ACC112 (cell line): ENCODE results near the gene IFNGR1.

ENCODE experiments used
- H2AFZ ChIP-seq: fragments of 200-600 bp; sonication (generic); one replicate; pipeline ENCODE4 v1.6.0; 2017; ENCODE audit warnings: antibody characterized with exemption, low read length; ENCODE audit not compliant: unreplicated experiment
- H3K27ac ChIP-seq: fragments of 200-600 bp; sonication (generic); 2 replicates; pipeline ENCODE4 v1.5.1; 2014; ENCODE audit warnings: low read depth, mild to moderate bottlenecking, antibody characterized with exemption, low read length, moderate library complexity
- H3K27me3 ChIP-seq: fragments of 200-600 bp; sonication (generic); 2 replicates; pipeline ENCODE4 v1.6.1; 2014; ENCODE audit warnings: mild to moderate bottlenecking, antibody characterized with exemption, low read length, moderate library complexity, mixed read lengths; ENCODE audit not compliant: insufficient read depth
- H3K36me3 ChIP-seq: fragments of 200-600 bp; sonication (generic); 2 replicates; pipeline ENCODE4 v1.6.1; 2016; ENCODE audit warnings: mild to moderate bottlenecking, antibody characterized with exemption, low read length, moderate library complexity, mixed read lengths; ENCODE audit not compliant: insufficient read depth
- H3K4me1 ChIP-seq: fragments of 200-600 bp; sonication (generic); one replicate; pipeline ENCODE4 v1.6.1; 2016; ENCODE audit warnings: low read length, mixed read lengths; ENCODE audit not compliant: insufficient read depth, unreplicated experiment, control insufficient read depth
- H3K4me3 ChIP-seq: fragments of 200-600 bp; sonication (generic); 2 replicates; pipeline ENCODE4 v1.5.1; 2014; ENCODE audit warnings: mild to moderate bottlenecking, low read depth, low read length
- H3K79me2 ChIP-seq: fragments of 200-600 bp; sonication (generic); one replicate; pipeline ENCODE4 v1.6.0; 2016; ENCODE audit warnings: low read length; ENCODE audit not compliant: control insufficient read depth, unreplicated experiment, insufficient read depth

IFNGR1 gene

GRCh38 chr6:137150072-137150471 is 69.1 kb downstream of the IFNGR1 start:
- H3K4me1 ChIP-seq: peaks cover 25% of the 10 kb centered on the region
- no peak overlapping the region for H3K4me3 ChIP-seq
- no peaks in the 10 kb centered on the region for H3K79me2 ChIP-seq
- H3K27me3 ChIP-seq: no peaks in the 10 kb centered on the region
- no peaks in the 10 kb centered on the region for H3K36me3 ChIP-seq
- no peak overlapping the region for H3K27ac ChIP-seq
- no peak overlapping the region for H2AFZ ChIP-seq

GRCh38 chr6:137149035-137149393 is 70.2 kb downstream of the IFNGR1 start:
- Histone ChIP-seq H3K27me3 (no peaks in the 10 kb centered on the region), H3K4me1 (peaks cover 25% of the 10 kb centered on the region), H3K36me3 (no peaks in the 10 kb centered on the region), H3K27ac (peak overlapping the region; percentile 81), H3K79me2 (no peaks in the 10 kb centered on the region), H3K4me3 (no peak overlapping the region), H2AFZ (no peak overlapping the region)

DNA sequence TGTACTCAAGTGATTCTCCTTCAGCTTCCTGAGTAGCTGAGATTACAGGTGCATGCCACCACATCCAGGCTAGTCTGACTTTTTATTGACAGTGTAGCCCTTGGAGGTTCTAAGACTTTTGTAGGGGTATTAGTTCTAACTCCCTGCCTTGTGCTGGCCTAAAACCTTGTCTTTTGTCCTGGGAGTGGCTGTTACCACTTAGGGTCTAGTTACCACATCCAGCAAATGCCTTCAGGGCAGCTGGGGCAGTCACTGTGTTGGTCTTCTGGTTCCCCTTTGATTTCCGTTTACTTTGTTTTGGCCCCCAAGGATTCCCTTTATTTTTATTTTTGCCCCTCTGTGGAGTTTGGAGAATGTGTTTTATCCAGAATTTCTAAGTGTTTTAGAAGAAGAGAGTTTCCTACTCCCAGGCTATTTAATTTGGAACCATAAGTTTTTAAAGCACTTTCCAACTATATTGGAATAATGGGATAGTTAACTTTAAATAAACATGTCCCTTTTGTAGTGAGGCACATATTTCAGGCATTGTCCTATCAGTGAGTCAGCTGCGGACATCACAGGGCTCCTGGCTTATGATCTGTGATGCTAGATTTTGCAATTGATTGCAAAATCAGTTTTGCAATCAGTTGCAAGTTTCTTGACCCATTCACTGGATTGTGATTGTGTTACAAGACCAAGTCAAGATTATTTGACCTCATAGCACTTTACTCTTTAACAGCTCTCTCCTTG is 70.7 kb downstream of the IFNGR1 start:
- no peaks in the 10 kb centered on the region for H3K27me3 ChIP-seq
- H3K4me1 ChIP-seq: peaks cover 25% of the 10 kb centered on the region
- H3K36me3 ChIP-seq: no peaks in the 10 kb centered on the region
- peak overlapping the region; percentile 81 for H3K27ac ChIP-seq
- H2AFZ ChIP-seq: peak overlapping the region; percentile 52
- H3K79me2 ChIP-seq: no peaks in the 10 kb centered on the region
- no peak overlapping the region; the same call in 1 of the 2 replicates for H3K4me3 ChIP-seq
